GM12891 (cell line): Measurements from ENCODE around the gene AFAP1L2.
"Not testable (repeated sequence)": the region's sequence is repeated elsewhere in the genome, so short reads cannot be mapped to it uniquely, and the experiment has no call there.

Source experiments
- DNase-seq: peaks from one replicate; pipeline ENCODE4 v3.0.0; 2011; ENCODE audit warnings: low spot score; ENCODE audit not compliant: insufficient read length
- FAIRE-seq: peaks from 2 replicates; lab custom pipeline; 2011; peaks lifted over from hg19 to GRCh38; lab: Jason Lieb, UNC
- PAX5 ChIP-seq: IDR thresholded peaks from 2 replicates; pipeline ENCODE4 v1.6.1; 2011; ENCODE audit warnings: low read length, moderate library complexity, mild to moderate bottlenecking; ENCODE audit not compliant: insufficient read depth, severe bottlenecking
- POLR2A ChIP-seq: IDR thresholded peaks from 2 replicates; pipeline ENCODE4 v1.6.1; 2011; ENCODE audit warnings: low read depth, low read length, control low read depth
- POLR2AphosphoS5 ChIP-seq: IDR thresholded peaks from 2 replicates; pipeline ENCODE4 v1.6.1; 2011; ENCODE audit warnings: low read depth, low read length, control low read depth
- POU2F2 ChIP-seq: IDR thresholded peaks from 2 replicates; pipeline ENCODE4 v1.6.1; 2011; ENCODE audit warnings: low read depth, mild to moderate bottlenecking, control low read depth, low read length, moderate library complexity
- SPI1 ChIP-seq: IDR thresholded peaks from 2 replicates; pipeline ENCODE4 v1.6.1; 2011; ENCODE audit warnings: low read depth, low read length, control low read depth
- TAF1 ChIP-seq: IDR thresholded peaks from 2 replicates; pipeline ENCODE4 v1.6.1; 2011; ENCODE audit warnings: low read depth, low read length, control low read depth

Gene AFAP1L2

DNA sequence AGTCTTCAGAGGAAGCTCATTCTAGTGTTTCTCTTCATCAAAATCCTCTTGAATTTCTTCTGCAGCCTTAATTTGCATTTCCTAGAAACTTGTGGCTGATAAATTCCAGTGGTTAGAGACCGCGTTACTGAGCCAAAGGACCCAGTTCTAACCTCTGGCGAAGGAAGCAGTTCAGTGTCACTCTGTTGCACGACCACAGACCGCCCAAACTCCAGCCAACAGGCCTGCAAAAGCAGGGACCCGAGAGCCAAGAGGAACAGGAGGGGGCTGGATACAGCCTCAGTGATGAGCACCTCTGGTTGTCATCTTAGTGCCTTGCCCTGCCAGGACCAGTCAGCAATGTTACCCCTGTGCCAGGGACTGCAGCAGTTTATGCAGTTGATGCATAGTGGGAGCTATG, 70.0 kb downstream of the AFAP1L2 start:
- DNase-seq (no peak), FAIRE-seq (no peak)
- TF ChIP-seq TAF1: no peak
- TF ChIP-seq POLR2AphosphoS5: no peak
- no peak for TF ChIP-seq SPI1

DNA sequence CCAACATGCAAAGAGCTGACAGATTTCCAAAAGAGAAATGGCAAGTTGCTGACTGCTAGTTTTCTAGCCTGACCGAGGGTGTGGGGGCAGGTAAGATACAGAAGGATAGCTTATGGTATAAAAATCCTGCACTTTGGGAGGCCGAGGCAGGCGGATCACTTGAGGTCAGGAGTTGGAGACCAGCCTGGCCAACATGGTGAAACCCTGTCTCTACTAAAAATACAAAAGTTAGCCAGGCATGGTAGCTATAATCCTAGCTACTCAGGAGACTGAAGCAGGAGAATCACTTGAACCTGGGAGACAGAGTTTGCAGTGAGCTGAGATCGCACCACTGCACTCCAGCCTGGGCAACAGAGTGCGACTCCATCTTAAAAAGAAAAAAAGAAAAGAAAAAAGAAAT, 70.9 kb downstream of the AFAP1L2 start:
- not testable (repeated sequence) for DNase-seq, FAIRE-seq

DNA sequence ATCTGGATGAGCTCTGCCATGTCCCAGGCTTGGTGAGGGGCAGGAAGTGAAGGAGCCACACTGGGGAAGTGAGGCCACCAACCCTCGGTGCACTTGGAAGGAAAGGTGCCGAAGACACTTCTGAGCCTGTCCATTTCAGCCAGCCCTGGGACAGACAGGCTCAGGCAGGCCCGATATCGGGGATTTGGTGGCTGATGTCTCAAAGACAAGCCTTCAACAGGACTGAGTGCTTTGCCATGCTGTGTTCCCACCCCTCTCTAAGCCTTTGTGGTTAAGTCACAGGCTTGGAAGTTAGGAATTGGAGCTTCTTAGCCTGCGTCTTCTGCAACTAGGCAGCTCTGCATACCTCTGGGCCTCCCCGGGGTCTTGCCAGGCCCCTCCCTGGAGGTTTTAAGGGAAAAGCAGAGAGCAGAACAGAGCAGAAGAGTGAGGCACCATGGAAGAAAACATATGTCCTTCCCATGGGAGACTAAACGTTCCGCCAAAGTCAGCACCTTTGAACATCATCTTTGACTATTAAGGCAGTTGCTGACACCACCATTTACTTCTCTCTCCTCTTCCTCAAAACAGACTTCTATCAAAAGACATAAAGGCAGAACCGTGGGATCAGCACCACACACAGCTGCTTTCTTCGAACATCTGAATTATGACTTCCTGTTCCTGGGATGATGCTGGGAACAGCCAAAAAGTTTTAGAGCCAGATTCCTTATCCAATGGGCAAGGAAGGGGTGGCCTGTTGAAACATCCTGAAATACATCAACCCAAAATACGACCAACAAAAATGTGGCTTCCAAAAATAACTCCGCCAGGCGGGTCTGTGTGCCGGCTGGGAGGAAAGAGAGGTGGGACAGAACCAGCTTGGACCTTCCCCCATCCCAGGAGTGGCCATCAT, 71.8 kb downstream of the AFAP1L2 start:
- DNase-seq (no peak), FAIRE-seq (no peak)
- no peak for TF ChIP-seq POLR2AphosphoS5
- no peak for TF ChIP-seq SPI1
- no peak for TF ChIP-seq PAX5
- TF ChIP-seq POU2F2: no peak
- no peak for TF ChIP-seq TAF1
- no peak for TF ChIP-seq POLR2A

DNA sequence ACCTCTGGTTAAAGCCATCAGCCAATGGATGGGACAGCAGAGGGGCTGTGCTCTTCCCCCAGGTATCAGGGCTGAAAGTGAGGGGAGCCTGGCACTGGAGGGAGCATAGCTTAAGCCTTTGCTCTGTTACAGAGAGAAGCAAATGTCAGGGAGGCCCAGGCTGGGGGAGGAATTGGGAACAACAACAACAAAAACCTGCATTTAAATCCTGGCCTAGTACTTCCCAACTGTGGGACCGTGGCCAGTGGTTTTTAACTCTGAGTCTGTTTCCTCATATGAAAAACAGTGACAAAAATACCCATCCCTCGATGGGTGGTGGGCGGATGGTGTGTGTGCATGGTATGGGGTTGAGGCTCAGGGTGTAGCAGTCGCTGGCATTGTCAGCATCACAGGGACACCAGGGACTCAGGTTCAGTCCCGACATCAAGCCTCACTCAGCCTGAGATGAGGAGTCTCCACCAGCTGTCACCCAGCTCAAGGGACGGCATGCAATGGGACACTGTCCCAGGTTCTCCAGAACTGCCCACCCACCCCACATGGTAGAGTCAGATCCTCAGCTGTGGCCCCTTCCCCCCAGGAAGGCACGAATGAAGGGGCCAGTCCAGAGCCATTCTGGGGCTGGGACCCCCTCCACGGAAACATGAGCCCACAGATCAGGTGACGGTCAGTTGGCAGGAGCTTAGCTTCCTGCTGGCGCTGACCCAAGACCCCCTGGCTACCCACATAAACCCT, 74.5 kb downstream of the AFAP1L2 start:
- FAIRE-seq: no peak
- TF ChIP-seq POLR2A (no peak), SPI1 (no peak), PAX5 (no peak), POLR2AphosphoS5 (no peak), TAF1 (no peak), POU2F2 (no peak)
- no peak for DNase-seq

DNA sequence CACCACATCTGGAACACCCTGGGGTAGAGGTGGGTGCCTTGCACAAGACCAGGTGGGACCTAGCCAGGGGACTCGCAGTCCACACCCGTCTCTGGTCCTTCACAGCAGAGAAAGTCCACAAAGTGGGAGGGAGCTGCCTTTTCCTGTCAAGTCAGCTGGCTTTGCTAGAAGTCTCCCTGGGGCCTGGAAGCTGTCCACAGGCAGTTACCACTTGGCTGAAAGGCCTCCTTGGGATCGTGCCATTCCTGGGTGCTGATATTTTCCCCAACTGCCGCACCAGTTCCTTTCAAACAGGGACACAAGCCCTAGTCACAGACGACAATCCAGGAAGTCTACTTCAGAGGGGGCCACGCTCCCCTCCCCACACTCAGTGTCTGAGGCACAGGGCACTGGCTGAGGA, 75.4 kb downstream of the AFAP1L2 start:
- TF ChIP-seq TAF1 (no peak), SPI1 (no peak), PAX5 (no peak), POLR2A (no peak), POLR2AphosphoS5 (no peak), POU2F2 (no peak)
- FAIRE-seq (no peak), DNase-seq (no peak)

DNA sequence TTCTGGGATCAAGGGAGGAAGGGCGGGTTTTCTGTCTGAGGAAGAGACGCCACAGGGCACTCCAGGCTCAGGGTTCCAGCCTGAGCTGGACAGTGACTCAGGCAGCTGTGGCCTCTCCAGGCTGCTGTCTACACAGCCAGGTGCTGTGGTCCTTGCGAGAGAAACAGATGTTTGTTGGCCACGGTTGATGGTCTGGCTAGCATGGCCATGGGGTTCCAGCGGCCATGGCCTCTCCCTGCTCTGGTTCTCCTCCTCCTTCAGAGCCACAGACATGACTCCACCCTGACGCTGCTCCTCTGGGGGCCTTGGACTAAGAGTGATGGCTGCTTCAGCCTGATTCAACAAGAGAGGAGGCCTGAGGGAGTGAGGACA, 75.9 kb downstream of the AFAP1L2 start:
- TF ChIP-seq POLR2AphosphoS5: no peak
- no peak for DNase-seq
- no peak for FAIRE-seq

DNA sequence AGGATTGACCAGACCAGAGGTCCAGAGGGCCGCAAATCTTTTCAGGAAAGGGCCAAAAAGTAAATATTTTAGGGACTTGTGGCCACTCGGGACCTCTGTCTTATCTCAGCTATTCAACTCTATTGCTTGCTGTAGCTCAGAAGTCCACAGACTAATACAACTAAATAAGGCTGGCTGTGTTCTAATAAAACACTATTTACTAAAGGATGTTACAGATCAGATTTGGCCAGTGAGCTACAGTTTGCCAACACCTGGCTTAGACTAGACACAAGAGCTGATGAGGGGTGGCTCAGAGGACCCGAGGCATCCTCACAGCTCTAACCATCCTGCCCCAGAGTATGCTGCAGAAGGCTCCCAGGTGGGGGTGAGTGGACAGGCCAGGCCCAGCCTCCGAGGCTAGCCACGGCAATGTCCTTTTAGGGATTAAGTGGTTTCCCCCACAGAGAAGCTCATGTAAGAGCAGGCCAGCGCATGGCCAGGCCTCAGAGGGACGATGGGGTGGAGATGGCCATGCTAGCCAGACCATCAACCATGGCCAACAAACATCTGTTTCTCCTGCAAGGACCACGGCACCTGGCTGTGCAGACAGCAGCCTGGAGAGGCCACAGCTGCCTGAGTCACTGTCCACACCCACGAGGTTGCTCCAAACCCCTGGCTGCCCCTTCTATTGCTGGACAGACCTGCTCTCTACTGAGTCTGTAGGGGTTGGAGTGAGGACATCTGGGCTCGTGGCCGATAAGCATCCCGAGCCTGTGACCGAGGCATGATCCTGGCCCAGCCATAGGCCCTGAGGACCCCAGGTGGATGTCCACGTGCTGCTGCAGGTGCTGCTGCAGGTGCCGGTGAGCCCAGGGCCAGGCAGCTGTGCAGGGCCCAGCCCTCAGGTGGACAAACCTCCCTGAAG, 76.5 kb downstream of the AFAP1L2 start:
- no peak for DNase-seq
- TF ChIP-seq POLR2A: no peak
- no peak for FAIRE-seq

DNA sequence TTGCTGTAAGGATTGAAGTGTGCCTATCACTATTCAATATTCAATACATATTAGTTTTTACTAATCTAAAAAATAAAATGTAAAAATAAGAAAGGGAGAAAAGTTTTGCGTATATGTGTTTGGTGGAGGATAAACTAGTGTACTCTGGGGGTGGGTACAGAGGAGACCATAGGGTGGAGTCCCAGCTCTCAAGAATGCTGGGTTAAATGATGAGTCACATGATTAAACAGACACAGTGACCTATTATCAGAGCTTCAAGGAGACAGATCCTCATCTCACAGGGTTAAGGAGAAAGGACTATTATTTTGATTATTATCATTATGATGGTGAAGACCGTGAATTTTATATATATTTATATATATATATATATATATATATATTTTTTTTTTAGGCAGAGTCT, 77.5 kb downstream of the AFAP1L2 start:
- TF ChIP-seq POLR2AphosphoS5: no peak
- no peak for TF ChIP-seq SPI1
- no peak for TF ChIP-seq PAX5
- no peak for TF ChIP-seq TAF1
- no peak for TF ChIP-seq POLR2A
- no peak for TF ChIP-seq POU2F2
- FAIRE-seq (no peak), DNase-seq (no peak)

DNA sequence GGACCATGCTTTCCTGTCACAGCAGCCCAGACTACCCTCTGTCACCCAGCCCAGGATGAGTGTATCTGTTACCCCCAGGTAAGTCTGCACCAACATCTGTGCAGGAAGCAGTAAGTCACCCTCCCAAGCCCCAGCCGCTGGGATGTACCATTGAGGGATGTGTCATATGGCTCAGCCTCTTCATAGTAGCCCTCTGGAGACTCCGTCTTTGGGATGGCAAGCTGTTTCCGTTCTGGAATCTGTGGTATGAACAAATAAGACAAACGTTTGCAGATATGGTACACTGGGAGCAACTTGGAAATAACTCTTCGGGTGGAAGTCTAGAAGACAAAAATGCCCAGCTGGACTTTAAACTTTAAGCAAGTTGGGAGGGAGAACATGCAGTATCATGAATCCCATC, 81.3 kb downstream of the AFAP1L2 start:
- FAIRE-seq (no peak), DNase-seq (no peak)
- TF ChIP-seq POU2F2 (no peak), PAX5 (no peak), SPI1 (no peak), POLR2AphosphoS5 (no peak)

DNA sequence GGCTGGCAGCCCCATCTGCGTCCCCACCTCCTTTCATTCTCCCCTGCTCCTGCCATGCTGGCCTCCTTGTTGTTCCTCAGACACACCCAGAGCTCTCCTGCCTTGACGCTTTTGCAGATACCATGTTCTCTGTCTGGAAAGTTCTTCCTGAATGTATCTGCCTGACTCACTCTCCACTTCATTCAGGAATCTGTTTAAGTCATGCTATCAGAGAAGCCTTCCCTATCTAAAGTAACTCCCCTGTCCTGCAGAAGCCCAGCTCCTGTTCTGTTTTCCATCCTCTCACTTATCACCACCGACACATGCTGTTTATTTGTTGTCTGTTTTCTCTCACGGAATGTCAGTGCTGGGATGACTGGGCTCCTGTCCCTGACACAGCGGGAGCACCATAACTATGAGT, 82.0 kb downstream of the AFAP1L2 start:
- FAIRE-seq: no peak
- TF ChIP-seq POLR2AphosphoS5: no peak
- TF ChIP-seq POU2F2: no peak
- no peak for TF ChIP-seq TAF1
- no peak for TF ChIP-seq POLR2A
- TF ChIP-seq SPI1: no peak
- TF ChIP-seq PAX5: no peak
- DNase-seq: no peak
